NB4 (cell line): Measurements from ENCODE around the gene AQP10.

Experiments
- DNase-seq: peaks from one replicate; pipeline ENCODE4 v3.0.0; 2010; ENCODE audit warnings: low read depth
- H3K4me3 ChIP-seq: one replicate; pipeline ENCODE4 v1.5.1; 2011; ENCODE audit warnings: mild to moderate bottlenecking, low read depth, low read length, moderate library complexity
- CTCF ChIP-seq: IDR thresholded peaks from one replicate; pipeline ENCODE4 v1.5.1; 2012; ENCODE audit warnings: low read depth, low read length
- MAX ChIP-seq: IDR thresholded peaks from 2 replicates; pipeline ENCODE4 v1.6.1; 2011; ENCODE audit warnings: low read depth, low read length
- MYC ChIP-seq: IDR thresholded peaks from 2 replicates; pipeline ENCODE4 v1.6.1; 2011; ENCODE audit warnings: low read depth, low read length
- POLR2A ChIP-seq: IDR thresholded peaks from 2 replicates; pipeline ENCODE4 v1.6.1; 2011; ENCODE audit warnings: mild to moderate bottlenecking; ENCODE audit not compliant: insufficient read length; ENCODE audit errors: extremely low read depth

The AQP10 gene

GRCh38 chr1:154350383-154350782, 29.5 kb downstream of the AQP10 start:
- TF ChIP-seq MYC (no peak), POLR2A (no peak), CTCF (no peak), MAX (no peak)
- no peak for DNase-seq
- H3K4me3 ChIP-seq: no peak overlapping the region

- DNase-seq: no peak
- TF ChIP-seq POLR2A (no peak), MAX (no peak), CTCF (no peak), MYC (no peak)
- no peak overlapping the region for H3K4me3 ChIP-seq
Observed at GRCh38 chr1:154351363-154352068, 30.6 kb downstream of the AQP10 start.

- TF ChIP-seq MYC (no peak), CTCF (no peak), MAX (no peak), POLR2A (no peak)
- DNase-seq: no peak
- peak overlapping the region; percentile 42 for H3K4me3 ChIP-seq
Observed at GRCh38 chr1:154352245-154352580, 31.3 kb downstream of the AQP10 start.

GRCh38 chr1:154352581-154353459, 31.9 kb downstream of the AQP10 start:
- H3K4me3 ChIP-seq: peak overlapping the region; percentile 42
- TF ChIP-seq CTCF: no peak
- TF ChIP-seq MYC: no peak
- TF ChIP-seq MAX: no peak
- no peak for TF ChIP-seq POLR2A
- peak; percentile 80 for DNase-seq

- TF ChIP-seq MAX (no peak), MYC (no peak), CTCF (peak; percentile 44), POLR2A (no peak)
- peak; percentile 65 for DNase-seq
- H3K4me3 ChIP-seq: no peak overlapping the region
Observed at GRCh38 chr1:154353460-154353904, 32.6 kb downstream of the AQP10 start.
